Activated CD8-positive, alpha-beta T cell treated with anti-CD3 and anti-CD28 coated beads for 36 hours (primary cell): Measurements from ENCODE around the gene ITGAX. TPM values are rescaled to one million over a fixed set of nuclear protein-coding genes. Genes with fewer than 3 reads are reported as not detected.

Source experiments
- ATAC-seq: fragments of 200-7000 bp; cut with Tn5 transposase; one replicate; pipeline ENCODE4 v1.10.0; 2021; ENCODE audit warnings: mild to moderate bottlenecking, moderate library complexity
- CTCF ChIA-PET: fragments of 350-600 bp; sonication (Branson Sonifier 250); formaldehyde crosslinking; loops from one replicate; lab custom pipeline; 2021; ENCODE audit warnings: antibody characterized with exemption; lab: Charles Lee
- POLR2A ChIA-PET: fragments of 350-600 bp; sonication (Branson Sonifier 250); formaldehyde crosslinking; loops from one replicate; lab custom pipeline; 2021; ENCODE audit warnings: antibody characterized with exemption; lab: Charles Lee
- DNase-seq: peaks from one replicate; pipeline ENCODE4 v3.0.0-alpha.2; 2020
- H3K27ac Mint-ChIP-seq: one replicate; pipeline ENCODE4 v1.8.0; 2021; ENCODE audit warnings: mild to moderate bottlenecking, mixed read lengths
- H3K27me3 Mint-ChIP-seq: one replicate; pipeline ENCODE4 v1.8.0; 2021; ENCODE audit warnings: mixed read lengths
- H3K36me3 Mint-ChIP-seq: one replicate; pipeline ENCODE4 v1.8.0; 2021; ENCODE audit warnings: low read depth, mixed read lengths
- H3K4me1 Mint-ChIP-seq: one replicate; pipeline ENCODE4 v1.8.0; 2021; ENCODE audit warnings: low read depth, mixed read lengths
- H3K4me3 Mint-ChIP-seq: one replicate; pipeline ENCODE4 v1.8.0; 2021; ENCODE audit warnings: mild to moderate bottlenecking, moderate library complexity, mixed read lengths
- H3K9me3 Mint-ChIP-seq: one replicate; pipeline ENCODE4 v1.8.0; 2021; ENCODE audit warnings: mixed read lengths
- intact Hi-C: fragments of 100-400 bp; cut with micrococcal nuclease; formaldehyde crosslinking; loops from one replicate; pipeline ENCODE4 v1.10.0; 2022
- total RNA-seq, 2 experiments: library from RNA; stranded (reverse); gene quantifications; one replicate each; pipeline ENCODE4 v1.2.3, GENCODE V29; 2021
- TF ChIP-seq, protein P1 (sequence below): fragments of 200-600 bp; IDR thresholded peaks from one replicate; pipeline ENCODE4 v1.8.0; 2022; ENCODE audit warnings: antibody characterized with exemption, mild to moderate bottlenecking

Gene ITGAX
- total RNA-seq, 2 experiments from 2014 or later: 4.4 to 5.4 TPM

- ChIA-PET POLR2A (interaction anchor here (0.5 to 1.0 kb wide), 3 partner anchors 13 to 249 kb away, joined by 3 read pairs; partner anchors contain the start of gene FUS), CTCF (interaction anchor here (0.6 to 2.4 kb wide), 5 partner anchors 11 to 228 kb away, joined by 3 to 8 read pairs (median 6); partner anchors contain the start of gene ZNF843)
- H3K9me3 Mint-ChIP-seq: no peaks in the 10 kb centered on the region
- DNase-seq (no peak), ATAC-seq (no peak)
- H3K36me3 Mint-ChIP-seq: no peaks in the 10 kb centered on the region
- H3K4me1 Mint-ChIP-seq: peaks cover 10% of the 10 kb centered on the region
- TF ChIP-seq, protein P1, sequence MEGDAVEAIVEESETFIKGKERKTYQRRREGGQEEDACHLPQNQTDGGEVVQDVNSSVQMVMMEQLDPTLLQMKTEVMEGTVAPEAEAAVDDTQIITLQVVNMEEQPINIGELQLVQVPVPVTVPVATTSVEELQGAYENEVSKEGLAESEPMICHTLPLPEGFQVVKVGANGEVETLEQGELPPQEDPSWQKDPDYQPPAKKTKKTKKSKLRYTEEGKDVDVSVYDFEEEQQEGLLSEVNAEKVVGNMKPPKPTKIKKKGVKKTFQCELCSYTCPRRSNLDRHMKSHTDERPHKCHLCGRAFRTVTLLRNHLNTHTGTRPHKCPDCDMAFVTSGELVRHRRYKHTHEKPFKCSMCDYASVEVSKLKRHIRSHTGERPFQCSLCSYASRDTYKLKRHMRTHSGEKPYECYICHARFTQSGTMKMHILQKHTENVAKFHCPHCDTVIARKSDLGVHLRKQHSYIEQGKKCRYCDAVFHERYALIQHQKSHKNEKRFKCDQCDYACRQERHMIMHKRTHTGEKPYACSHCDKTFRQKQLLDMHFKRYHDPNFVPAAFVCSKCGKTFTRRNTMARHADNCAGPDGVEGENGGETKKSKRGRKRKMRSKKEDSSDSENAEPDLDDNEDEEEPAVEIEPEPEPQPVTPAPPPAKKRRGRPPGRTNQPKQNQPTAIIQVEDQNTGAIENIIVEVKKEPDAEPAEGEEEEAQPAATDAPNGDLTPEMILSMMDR: no peak
- no peak overlapping the region for H3K4me3 Mint-ChIP-seq
- no peak overlapping the region for H3K27ac Mint-ChIP-seq
- intact Hi-C loops: no loop called here
- H3K27me3 Mint-ChIP-seq: peaks cover 10% of the 10 kb centered on the region
Observed at GRCh38 chr16:31428638-31429247, 73.8 kb downstream of the ITGAX start.

GRCh38 chr16:31429314-31429713 lies 74.3 kb downstream of the ITGAX start:
- ChIA-PET CTCF (interaction anchor here (1.4 to 2.4 kb wide), 3 partner anchors 11 to 15 kb away, joined by 6 to 8 read pairs (median 7); partner anchors contain the start of gene ZNF843), POLR2A (interaction anchor here (0.7 to 1.0 kb wide), 4 partner anchors 12 to 250 kb away, joined by 3 read pairs; partner anchors contain the start of genes FUS and ITGAD)
- Mint-ChIP-seq H3K4me3 (no peak overlapping the region), H3K9me3 (no peaks in the 10 kb centered on the region), H3K27me3 (peaks cover 6% of the 10 kb centered on the region), H3K27ac (no peak overlapping the region), H3K36me3 (no peaks in the 10 kb centered on the region), H3K4me1 (peaks cover 10% of the 10 kb centered on the region)
- TF ChIP-seq, protein P1: no peak
- no peak for ATAC-seq
- intact Hi-C loops: no loop called here
- DNase-seq: no peak

GRCh38 chr16:31429796-31430195 lies 74.8 kb downstream of the ITGAX start:
- TF ChIP-seq, protein P1: no peak
- intact Hi-C loops: no loop called here
- no peak for ATAC-seq
- Mint-ChIP-seq H3K27ac (no peak overlapping the region), H3K27me3 (peaks cover 6% of the 10 kb centered on the region), H3K9me3 (no peaks in the 10 kb centered on the region), H3K4me1 (peaks cover 10% of the 10 kb centered on the region), H3K36me3 (no peaks in the 10 kb centered on the region), H3K4me3 (no peak overlapping the region)
- POLR2A ChIA-PET: interaction anchor here (0.6 to 0.7 kb wide), 3 partner anchors 8 to 232 kb away, joined by 3 read pairs; partner anchors contain the start of gene ITGAD
- DNase-seq: no peak
- CTCF ChIA-PET: interaction anchor here (0.9 to 2.4 kb wide), 4 partner anchors 10 to 47 kb away, joined by 3 to 8 read pairs (median 5); no protein-coding TSS in a partner anchor

GRCh38 chr16:31430380-31431052 lies 75.5 kb downstream of the ITGAX start:
- Mint-ChIP-seq H3K4me3 (no peak overlapping the region), H3K36me3 (no peaks in the 10 kb centered on the region), H3K27ac (no peak overlapping the region), H3K9me3 (no peaks in the 10 kb centered on the region), H3K4me1 (peaks cover 10% of the 10 kb centered on the region), H3K27me3 (peaks cover 6% of the 10 kb centered on the region)
- intact Hi-C loops: no loop called here
- CTCF ChIA-PET: interaction anchor here (0.9 to 3.1 kb wide), 4 partner anchors 10 to 48 kb away, joined by 3 to 12 read pairs (median 6); partner anchors contain the start of gene ZNF843
- ATAC-seq (peak; percentile 55), DNase-seq (peak; percentile 28)
- TF ChIP-seq, protein P1: no peak
- POLR2A ChIA-PET: interaction anchor here (0.6 to 2.0 kb wide), 4 partner anchors 9 to 37 kb away, joined by 3 to 4 read pairs (median 3); partner anchors contain the start of genes ITGAD and ZNF843

Other genes starting within 250 kb of the ITGAX start
- gene BCKDK, start 246.8 kb upstream of the ITGAX start, total RNA-seq: 10 to 100 TPM; 55.1 to 58.7 TPM
- gene KAT8, start 237.5 kb upstream of the ITGAX start, total RNA-seq: 10 to 100 TPM; 55.6 to 58.7 TPM
- gene PRSS8, start 219.4 kb upstream of the ITGAX start, total RNA-seq: not detected
- gene PRSS36, start 205.1 kb upstream of the ITGAX start, total RNA-seq: under 1 TPM; 0.18 to 0.72 TPM
- gene FUS, start 175.0 kb upstream of the ITGAX start, total RNA-seq: 100 to 1,000 TPM; 486 to 533 TPM
- gene PYCARD, start 152.4 kb upstream of the ITGAX start, total RNA-seq: 1 to 10 TPM; 5.9 to 6.1 TPM
- gene TRIM72, start 141.1 kb upstream of the ITGAX start, total RNA-seq: not detected
- not detected for gene PYDC1, start 138.0 kb upstream of the ITGAX start, total RNA-seq
- under 1 TPM; 0.88 to 0.96 TPM for gene ITGAM, start 95.2 kb upstream of the ITGAX start, total RNA-seq
- gene ITGAD, start 38.2 kb downstream of the ITGAX start, total RNA-seq: not detected
- gene COX6A2, start 73.2 kb downstream of the ITGAX start, total RNA-seq: not detected
- not detected for gene ZNF843, start 87.6 kb downstream of the ITGAX start, total RNA-seq
- 10 to 100 TPM in 1 of 2 experiments, 1 to 10 TPM in 1; 8.2 to 10.0 TPM for gene ARMC5, start 104.3 kb downstream of the ITGAX start, total RNA-seq
- gene TGFB1I1, start 117.0 kb downstream of the ITGAX start, total RNA-seq: 1 to 10 TPM in 1 of 2 experiments, under 1 TPM in 1; 0.92 to 1.2 TPM
- gene SLC5A2, start 127.9 kb downstream of the ITGAX start, total RNA-seq: not detected
- 10 to 100 TPM; 35.8 to 36.7 TPM for gene RUSF1, start 153.2 kb downstream of the ITGAX start, total RNA-seq
- not detected for gene AHSP, start 172.7 kb downstream of the ITGAX start, total RNA-seq